ENCODE measurements around the gene IFNLR1.

IFNLR1 gene

DNA sequence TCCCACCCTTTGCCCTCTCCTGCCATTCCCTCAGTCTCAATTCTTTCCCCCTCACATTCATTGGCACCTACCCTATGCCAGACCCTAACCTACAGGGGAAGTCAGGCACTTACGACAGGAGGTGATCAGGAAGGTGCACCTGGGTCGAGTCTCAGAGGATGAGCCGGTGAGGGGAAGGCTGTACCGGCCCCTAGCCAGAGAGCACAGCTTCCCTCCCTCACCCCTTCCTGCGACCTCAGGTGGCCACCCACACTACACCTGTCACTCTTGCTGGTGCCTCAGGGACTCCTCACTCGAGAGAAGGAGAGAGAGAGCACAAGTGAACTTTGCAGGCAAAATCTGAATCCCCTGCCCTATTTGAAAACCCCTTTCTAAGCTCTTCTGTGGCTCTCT lies 73.5 kb downstream of the IFNLR1 start:
- TF ChIP-seq CEBPB (IDR thresholded peaks at IDR 0.05) = no peak
- TF ChIP-seq, protein P1, sequence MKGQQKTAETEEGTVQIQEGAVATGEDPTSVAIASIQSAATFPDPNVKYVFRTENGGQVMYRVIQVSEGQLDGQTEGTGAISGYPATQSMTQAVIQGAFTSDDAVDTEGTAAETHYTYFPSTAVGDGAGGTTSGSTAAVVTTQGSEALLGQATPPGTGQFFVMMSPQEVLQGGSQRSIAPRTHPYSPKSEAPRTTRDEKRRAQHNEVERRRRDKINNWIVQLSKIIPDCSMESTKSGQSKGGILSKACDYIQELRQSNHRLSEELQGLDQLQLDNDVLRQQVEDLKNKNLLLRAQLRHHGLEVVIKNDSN (IDR thresholded peaks at IDR 0.05) = no peak
- no peak for TF ChIP-seq NFIC (IDR thresholded peaks at IDR 0.05)
- TF ChIP-seq YY1 (IDR thresholded peaks at IDR 0.05; ENCODE audit: low read depth) = no peak
- TF ChIP-seq EGR1 (IDR thresholded peaks at IDR 0.05) = no peak
- no peak for TF ChIP-seq RAD21 (IDR thresholded peaks at IDR 0.05; ENCODE audit: low read depth)
- TF ChIP-seq, protein P2, sequence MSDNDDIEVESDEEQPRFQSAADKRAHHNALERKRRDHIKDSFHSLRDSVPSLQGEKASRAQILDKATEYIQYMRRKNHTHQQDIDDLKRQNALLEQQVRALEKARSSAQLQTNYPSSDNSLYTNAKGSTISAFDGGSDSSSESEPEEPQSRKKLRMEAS (IDR thresholded peaks at IDR 0.05) = no peak
- no peak for TF ChIP-seq TCF12 (IDR thresholded peaks at IDR 0.05; ENCODE audit: low read depth)
- TF ChIP-seq EP300 (IDR thresholded peaks at IDR 0.05; ENCODE audit: borderline replicate concordance) = no peak

DNA sequence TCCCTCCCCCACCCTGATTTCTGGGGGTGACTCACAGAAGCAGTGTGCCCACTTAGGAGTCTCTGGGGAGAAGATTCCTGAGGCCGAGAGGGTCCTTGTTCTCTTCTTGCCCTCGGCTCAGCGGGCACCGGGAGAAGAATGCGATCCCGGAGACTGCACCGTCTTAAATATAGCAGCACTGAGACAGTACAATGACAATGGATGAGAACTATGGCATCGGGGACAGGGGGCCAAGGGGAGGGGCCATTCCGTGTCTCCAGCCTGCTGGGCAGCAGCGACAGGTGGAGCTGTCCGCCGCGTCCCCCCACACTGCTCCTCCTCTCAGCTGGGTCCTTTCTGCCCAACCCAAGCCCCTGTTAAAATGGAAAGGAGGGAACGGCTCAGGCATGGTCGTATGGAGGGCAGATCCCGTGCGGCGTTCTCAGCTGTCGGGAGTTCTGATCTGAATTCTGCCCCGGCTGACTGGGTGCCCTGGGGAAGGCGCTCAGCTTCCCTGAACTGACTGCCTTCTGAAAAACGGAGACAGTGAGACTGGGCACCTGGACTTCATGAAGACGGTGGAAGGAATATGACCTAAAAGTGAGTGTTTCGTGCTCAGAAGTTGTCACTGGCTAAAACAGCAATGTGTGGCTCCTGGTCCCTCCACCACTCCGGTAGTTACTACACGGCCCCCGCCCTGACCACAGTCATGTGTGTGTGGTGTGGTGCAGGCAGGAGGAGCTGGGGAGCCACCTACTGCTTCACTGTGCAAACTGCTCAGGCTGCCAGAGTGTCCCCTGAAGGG lies 74.9 kb downstream of the IFNLR1 start, which contains the start of gene MYOM3:
MYOM3 (minus strand) TSS at position 140 of the 784 bp plus-strand sequence. CDS start 3,499 bp downstream, outside the sequence.
- TF ChIP-seq, protein P2 (IDR thresholded peaks at IDR 0.05) = no peak
- no peak for TF ChIP-seq YY1 (IDR thresholded peaks at IDR 0.05; ENCODE audit: low read depth)
- TF ChIP-seq FOXM1 (IDR thresholded peaks at IDR 0.05; ENCODE audit: borderline replicate concordance, low read depth) = no peak
- TF ChIP-seq RAD21 (IDR thresholded peaks at IDR 0.05; ENCODE audit: low read depth) = peak; percentile 69

DNA sequence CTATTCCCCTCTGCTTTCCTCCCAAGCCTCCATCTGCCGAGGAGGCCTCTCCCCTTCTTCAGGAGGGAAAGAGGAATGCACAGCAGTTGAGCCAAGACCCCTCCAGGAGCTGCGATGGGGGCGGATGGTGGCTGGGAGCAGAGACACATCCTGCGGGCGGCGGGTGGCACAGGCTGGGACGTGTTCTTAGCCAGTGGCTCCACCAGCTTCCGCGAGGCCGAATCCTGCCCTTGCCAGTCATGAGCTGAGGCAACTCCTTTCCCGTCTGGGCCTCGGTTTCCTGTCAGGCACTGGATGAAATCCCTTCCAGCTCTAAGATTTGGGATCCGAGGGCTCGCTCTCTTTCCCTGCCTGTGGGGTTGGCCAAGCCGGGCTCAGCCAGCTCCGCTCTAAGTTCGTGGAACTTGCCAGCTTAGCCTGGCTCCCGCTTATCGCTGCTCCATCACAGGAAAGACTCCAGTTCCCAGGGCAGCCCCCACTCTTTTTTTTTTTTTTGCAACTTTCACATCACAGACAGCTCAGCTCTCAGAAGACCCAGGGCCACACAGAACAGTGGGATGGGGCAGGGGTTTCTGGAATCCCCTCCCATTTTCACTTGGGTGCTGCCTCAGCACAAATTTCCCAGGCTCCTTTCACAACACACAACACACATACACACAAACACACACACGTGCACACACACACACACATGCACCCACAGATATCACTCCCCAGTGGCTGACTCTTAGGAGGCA lies 75.7 kb downstream of the IFNLR1 start:
- TF ChIP-seq EP300 (IDR thresholded peaks at IDR 0.05; ENCODE audit: borderline replicate concordance) = no peak
- TF ChIP-seq TCF12 (IDR thresholded peaks at IDR 0.05; ENCODE audit: low read depth) = no peak
- no peak for TF ChIP-seq TAF1 (IDR thresholded peaks at IDR 0.05; ENCODE audit: low read depth)
- no peak for TF ChIP-seq CEBPB (IDR thresholded peaks at IDR 0.05)
- TF ChIP-seq NFIC (IDR thresholded peaks at IDR 0.05) = no peak
- no peak for TF ChIP-seq EGR1 (IDR thresholded peaks at IDR 0.05)
- TF ChIP-seq TEAD4 (IDR thresholded peaks at IDR 0.05) = no peak
- no peak for TF ChIP-seq RAD21 (IDR thresholded peaks at IDR 0.05; ENCODE audit: low read depth)
- TF ChIP-seq FOXM1 (IDR thresholded peaks at IDR 0.05; ENCODE audit: borderline replicate concordance, low read depth) = no peak
- TF ChIP-seq, protein P3, sequence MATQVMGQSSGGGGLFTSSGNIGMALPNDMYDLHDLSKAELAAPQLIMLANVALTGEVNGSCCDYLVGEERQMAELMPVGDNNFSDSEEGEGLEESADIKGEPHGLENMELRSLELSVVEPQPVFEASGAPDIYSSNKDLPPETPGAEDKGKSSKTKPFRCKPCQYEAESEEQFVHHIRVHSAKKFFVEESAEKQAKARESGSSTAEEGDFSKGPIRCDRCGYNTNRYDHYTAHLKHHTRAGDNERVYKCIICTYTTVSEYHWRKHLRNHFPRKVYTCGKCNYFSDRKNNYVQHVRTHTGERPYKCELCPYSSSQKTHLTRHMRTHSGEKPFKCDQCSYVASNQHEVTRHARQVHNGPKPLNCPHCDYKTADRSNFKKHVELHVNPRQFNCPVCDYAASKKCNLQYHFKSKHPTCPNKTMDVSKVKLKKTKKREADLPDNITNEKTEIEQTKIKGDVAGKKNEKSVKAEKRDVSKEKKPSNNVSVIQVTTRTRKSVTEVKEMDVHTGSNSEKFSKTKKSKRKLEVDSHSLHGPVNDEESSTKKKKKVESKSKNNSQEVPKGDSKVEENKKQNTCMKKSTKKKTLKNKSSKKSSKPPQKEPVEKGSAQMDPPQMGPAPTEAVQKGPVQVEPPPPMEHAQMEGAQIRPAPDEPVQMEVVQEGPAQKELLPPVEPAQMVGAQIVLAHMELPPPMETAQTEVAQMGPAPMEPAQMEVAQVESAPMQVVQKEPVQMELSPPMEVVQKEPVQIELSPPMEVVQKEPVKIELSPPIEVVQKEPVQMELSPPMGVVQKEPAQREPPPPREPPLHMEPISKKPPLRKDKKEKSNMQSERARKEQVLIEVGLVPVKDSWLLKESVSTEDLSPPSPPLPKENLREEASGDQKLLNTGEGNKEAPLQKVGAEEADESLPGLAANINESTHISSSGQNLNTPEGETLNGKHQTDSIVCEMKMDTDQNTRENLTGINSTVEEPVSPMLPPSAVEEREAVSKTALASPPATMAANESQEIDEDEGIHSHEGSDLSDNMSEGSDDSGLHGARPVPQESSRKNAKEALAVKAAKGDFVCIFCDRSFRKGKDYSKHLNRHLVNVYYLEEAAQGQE (IDR thresholded peaks at IDR 0.05; ENCODE audit: low read depth) = no peak
- TF ChIP-seq YY1 (IDR thresholded peaks at IDR 0.05; ENCODE audit: low read depth) = no peak
- TF ChIP-seq, protein P1 (IDR thresholded peaks at IDR 0.05) = no peak
- TF ChIP-seq, protein P2 (IDR thresholded peaks at IDR 0.05) = no peak
- TF ChIP-seq CREB1 (IDR thresholded peaks at IDR 0.05; ENCODE audit: low read depth) = no peak
- TF ChIP-seq ZBTB7A (IDR thresholded peaks at IDR 0.05; ENCODE audit: low read depth) = no peak

DNA sequence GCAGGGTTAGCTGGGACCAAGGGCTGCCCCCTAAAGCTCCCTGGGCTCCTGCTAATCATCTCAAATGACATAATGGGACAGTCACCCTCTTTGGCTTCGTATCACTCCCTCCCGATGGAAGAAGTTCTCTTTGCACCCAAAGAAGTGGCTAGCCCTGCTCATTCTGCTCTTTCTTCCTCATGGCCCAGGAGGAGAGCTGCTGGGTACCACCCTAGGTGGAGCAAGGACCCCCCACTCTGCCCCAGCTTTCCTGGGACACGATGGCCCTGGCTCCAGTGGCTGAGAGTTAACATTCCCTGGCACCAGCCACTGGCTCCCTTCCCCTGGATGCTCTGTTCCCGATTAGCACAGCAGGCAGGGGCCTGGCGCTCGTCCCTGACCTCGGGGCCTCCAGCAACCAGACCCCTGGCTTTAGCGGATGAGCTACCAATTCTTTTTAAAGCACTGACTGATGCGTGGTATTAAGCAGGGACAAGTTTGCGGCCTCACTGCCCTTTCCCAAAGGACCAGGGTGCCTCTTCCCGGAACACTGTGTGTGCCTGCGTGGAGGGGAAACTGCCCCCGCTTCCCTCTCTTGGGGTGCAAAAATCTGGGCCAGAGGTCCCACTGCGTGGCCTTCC lies 76.3 kb downstream of the IFNLR1 start:
- TF ChIP-seq, protein P1 (IDR thresholded peaks at IDR 0.05) = no peak
- TF ChIP-seq RAD21 (IDR thresholded peaks at IDR 0.05; ENCODE audit: low read depth) (no peak), TAF1 (IDR thresholded peaks at IDR 0.05; ENCODE audit: low read depth) (no peak), FOXM1 (IDR thresholded peaks at IDR 0.05; ENCODE audit: borderline replicate concordance, low read depth) (no peak), EGR1 (IDR thresholded peaks at IDR 0.05) (no peak)

DNA sequence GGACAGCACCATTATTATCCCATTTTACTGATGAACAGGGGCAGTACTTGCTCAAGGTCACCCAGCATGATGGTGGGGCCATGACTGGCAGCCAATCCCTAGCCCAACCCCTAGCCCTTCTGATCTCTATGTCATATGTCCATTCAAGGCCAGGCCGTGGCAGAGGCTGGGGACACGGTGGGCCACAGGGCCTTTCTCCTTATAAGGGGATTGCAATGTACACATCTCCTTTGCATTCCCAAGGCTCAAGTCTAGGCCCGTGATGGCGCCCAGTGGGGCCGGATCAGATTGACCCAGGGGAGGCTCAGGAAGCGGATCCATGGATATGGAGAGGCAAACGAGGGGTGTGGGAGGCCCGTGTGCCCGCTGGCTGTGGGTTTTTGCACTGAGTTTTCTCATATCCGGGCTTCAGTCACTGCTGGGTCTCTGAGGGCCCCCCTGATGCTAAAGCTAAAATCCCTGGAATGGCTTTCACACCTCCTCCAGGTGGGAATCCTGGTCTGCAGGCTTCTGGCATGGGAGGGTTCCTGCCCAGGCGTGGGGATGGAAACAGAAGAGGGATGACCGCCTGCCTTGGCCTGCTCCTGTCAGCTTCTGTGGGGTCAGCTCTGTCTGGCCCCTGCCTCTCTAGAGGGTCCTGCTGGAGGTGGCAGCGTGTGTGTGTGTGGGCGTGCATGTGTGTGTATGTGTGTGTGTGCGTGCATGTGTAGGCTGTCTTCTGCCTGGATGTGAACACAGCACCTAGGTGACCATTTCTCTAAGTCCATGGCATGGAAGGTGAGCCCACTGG lies 77.2 kb downstream of the IFNLR1 start:
- TF ChIP-seq TAF1 (IDR thresholded peaks at IDR 0.05; ENCODE audit: low read depth) (no peak), CEBPB (IDR thresholded peaks at IDR 0.05) (no peak), EGR1 (IDR thresholded peaks at IDR 0.05) (no peak), TEAD4 (IDR thresholded peaks at IDR 0.05) (no peak), ZBTB7A (IDR thresholded peaks at IDR 0.05; ENCODE audit: low read depth) (no peak), TCF12 (IDR thresholded peaks at IDR 0.05; ENCODE audit: low read depth) (no peak), EP300 (IDR thresholded peaks at IDR 0.05; ENCODE audit: borderline replicate concordance) (no peak)
- TF ChIP-seq, protein P2 (IDR thresholded peaks at IDR 0.05) = no peak
- TF ChIP-seq, protein P1 (IDR thresholded peaks at IDR 0.05) = no peak
